ENCODE results near the gene NADSYN1.

NADSYN1 gene

GRCh38 chr11:71451596-71452198 is 1.3 kb upstream of the NADSYN1 start:
- DNase-seq: peak; percentile 90

- DNase-seq: peak; percentile 93
Measured at GRCh38 chr11:71452199-71453036, 585 bp upstream of the NADSYN1 start.

- DNase-seq: peak; percentile 45
Measured at GRCh38 chr11:71453918-71454304, 908 bp downstream of the NADSYN1 start.

DNA sequence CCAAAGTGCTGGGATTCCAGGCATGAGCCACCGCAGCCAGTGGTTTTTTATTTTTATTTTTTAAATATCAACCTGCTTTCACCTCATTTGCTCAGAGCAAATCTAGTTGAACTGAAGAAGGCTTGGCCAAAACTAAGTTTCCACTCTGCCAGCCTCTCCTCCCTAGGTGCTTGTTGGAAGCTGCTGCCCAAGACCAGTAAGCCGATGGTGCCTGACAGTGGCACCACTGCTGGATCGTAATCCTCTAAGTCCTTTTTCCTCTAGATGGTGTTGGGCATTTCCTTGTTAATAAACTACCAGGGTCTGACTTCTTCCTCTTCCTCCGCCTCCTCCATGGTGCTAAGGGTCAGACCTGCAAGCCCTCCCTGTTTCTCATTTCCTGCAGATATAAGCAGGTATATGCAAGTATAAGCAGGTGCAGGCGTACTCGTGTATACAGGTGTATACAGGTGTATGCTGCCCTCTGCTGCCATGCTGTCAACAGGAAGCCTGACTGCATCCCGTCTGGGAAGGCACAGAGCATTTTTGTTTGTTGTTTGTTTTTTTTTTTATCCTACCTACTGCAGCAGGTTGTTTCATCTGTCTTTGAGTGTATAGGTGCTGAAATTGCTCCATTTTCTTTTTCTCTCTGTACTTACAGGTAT is 1.6 kb downstream of the NADSYN1 start:
- peak; percentile 80 for DNase-seq

- DNase-seq: no peak
Measured at GRCh38 chr11:71456294-71456693, 3.3 kb downstream of the NADSYN1 start.

GRCh38 chr11:71456831-71457230 is 3.8 kb downstream of the NADSYN1 start:
- DNase-seq: no peak

GRCh38 chr11:71458146-71459070 is 5.4 kb downstream of the NADSYN1 start:
- no peak for DNase-seq

- DNase-seq: no peak
Measured at GRCh38 chr11:71459076-71459766, 6.2 kb downstream of the NADSYN1 start.

- DNase-seq: no peak
Measured at GRCh38 chr11:71459767-71460320, 6.8 kb downstream of the NADSYN1 start.

- no peak for DNase-seq
Measured at GRCh38 chr11:71461696-71462095, 8.7 kb downstream of the NADSYN1 start.

DNA sequence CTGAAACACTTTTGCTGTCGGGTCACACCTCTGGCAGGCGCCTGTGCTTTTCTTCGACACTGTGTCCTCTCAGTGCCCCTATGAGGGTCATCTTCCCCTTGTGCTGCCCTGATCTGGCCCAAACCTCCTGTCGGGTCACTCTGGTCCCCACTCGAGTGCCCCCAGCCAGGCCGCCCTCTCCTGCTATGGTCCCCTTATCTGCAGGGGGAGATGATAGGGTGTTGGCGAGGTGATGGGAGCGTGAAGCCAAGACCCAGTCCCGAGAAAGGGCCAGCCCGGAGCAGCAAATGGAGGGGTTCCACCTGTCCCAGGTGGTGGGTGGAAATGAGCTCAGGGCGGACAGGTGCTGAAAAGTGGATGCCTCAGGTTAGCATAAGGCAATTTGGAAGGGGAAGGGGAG is 9.7 kb downstream of the NADSYN1 start:
- no peak for DNase-seq

DNA sequence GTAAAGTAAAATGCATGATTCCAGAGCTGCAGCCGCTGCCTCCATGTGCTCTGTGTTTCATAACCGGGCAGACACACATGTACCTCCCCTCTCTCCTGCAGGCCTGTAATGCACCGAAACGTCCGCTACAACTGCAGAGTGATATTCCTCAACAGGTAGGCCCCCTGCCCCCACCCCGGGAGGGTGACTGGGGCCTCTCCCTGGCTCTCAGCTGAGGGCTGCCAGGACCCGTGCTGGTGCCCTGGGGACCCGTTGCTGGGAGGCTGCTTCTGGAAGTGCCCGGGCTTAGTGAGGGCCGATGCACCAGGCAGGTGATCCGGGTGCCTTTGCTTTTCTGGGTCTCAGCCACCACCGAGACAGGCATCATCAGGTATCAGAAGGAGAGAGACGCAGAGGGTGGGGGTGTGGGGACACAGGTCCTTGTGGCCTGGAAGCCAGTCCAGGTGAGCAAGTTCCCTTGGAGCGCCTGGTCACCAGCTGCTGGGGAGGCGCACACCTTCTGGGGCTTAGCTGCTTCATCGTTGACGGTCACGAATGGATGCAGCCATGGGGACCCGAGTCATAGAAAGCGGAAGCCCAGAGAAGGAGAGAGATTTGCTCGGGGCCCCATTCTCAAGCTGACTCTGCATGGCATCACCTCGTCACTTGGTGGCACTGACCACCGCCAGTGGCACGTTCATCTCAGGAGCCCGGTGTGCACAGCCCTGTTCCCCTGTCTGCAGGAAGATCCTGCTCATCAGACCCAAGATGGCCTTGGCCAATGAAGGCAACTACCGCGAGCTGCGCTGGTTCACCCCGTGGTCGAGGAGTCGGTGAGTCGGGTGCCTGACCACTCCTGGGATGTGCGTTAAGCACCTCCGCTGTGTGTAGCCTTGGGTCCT is 10.6 kb downstream of the NADSYN1 start:
- no peak for DNase-seq

DNA sequence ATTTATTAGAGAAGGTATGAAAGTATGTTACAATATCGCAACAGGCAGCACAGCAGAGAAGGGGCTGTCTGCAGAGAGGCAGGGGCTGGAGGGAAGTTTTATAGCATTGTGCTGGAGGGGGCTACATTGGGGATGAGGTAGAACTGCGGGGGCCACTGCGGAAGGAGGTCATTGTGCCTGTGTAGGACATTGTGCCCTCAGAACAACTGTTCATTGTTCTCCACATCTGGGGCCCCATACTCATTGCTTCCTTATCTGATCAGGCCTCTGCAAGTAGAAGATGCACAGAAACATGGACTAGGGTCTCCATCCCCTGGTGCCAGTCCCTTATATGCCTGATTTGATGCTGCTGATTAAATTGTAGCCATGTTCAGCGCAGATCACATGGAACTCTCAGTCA is 12.1 kb downstream of the NADSYN1 start:
- DNase-seq: no peak

GRCh38 chr11:71466358-71466757 is 13.4 kb downstream of the NADSYN1 start:
- DNase-seq: no peak

GRCh38 chr11:71467164-71467563 is 14.2 kb downstream of the NADSYN1 start:
- no peak for DNase-seq

GRCh38 chr11:71470946-71471345 is 17.9 kb downstream of the NADSYN1 start:
- no peak for DNase-seq

DNA sequence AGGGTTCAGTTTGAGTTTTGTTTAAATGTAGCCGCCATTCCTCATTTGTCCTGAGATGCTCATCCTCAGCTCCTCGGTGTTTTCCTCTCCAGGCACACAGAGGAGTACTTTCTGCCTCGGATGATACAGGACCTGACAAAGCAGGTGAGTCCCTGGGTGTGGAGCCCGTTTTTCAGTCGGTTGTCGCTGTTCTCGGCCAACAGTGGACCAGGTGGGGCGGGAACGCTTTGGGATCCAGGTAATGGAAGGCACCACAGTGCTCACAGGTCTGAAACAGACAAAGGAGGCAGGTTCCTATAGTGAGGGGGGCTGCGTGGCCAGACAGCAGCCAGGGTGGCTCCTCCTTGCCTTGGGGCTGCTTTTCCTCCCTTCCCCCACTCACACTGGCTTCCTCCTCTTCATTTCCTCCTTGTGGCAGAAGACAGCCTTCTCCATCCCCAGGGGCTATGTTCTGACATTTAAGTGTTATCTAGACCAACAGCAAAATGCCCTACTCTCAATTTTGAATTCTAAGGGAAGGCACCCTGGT is 19.4 kb downstream of the NADSYN1 start:
- no peak for DNase-seq

DNA sequence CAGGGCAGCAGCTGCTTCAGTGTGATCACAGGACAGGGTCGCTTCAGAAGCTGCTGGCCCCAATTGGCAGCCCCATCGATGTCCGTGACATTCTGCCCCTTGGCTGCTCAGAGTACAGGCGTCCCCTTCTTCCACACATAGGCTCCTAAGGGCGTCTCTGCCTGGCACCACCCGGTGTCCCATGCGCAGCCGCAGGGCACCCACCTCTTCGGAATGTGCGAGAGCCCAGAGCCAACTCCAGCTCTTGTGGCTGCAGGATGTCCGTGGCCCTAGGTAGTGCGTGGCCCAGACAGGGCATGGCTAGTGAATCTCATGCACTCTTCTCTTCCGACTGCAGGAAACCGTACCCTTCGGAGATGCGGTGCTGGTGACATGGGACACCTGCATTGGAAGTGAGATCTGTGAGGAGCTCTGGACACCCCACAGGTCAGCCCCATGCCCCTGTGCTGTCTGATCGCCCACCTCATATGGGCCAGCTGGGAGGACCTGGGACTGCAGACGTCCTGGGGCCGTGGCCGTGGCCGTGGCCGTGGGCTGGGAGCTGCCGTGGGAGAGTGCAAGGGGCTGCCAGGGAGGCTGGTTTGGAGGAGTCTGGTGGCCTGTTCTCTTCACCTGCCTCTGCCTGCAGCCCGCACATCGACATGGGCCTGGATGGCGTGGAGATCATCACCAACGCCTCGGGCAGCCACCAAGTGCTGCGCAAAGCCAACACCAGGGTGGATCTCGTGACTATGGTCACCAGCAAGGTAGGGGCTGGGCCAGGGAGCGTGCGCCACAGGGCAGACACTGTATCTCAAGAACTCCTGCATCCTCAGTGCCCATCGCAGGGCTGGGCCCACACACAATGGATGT is 20.2 kb downstream of the NADSYN1 start:
- no peak for DNase-seq

DNA sequence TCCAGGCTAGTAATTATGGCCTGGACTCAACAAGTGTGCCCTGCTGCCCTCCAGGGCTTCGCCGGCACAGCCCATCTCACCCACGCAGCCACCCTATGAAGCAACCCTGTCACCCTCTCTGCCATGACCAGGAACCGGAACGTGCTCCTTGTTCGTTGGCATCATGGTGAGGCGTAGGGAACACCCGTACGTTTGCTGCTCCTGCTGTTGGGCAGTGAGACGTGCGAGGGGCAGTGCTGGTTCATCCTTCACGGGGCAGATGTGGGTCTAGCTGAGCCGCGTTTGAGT is 20.7 kb downstream of the NADSYN1 start:
- DNase-seq: no peak
